IMR-90 (cell line): ENCODE data around the gene CDH22. TPM values are rescaled to one million over a fixed set of nuclear protein-coding genes. Genes with fewer than 3 reads are reported as not detected.

Experiments used
- ATAC-seq: fragments of 200-7000 bp; cut with Tn5 transposase; 2 replicates; pipeline ENCODE4 v1.9.1; 2020; ENCODE audit warnings: low read depth, mild to moderate bottlenecking, moderate library complexity
- BruUV-seq: library from RNA; stranded (reverse); fragments of 400-500 nt; replicated peaks from 2 replicates; lab custom pipeline; 2021; lab: Mats Ljungman, UMichigan
- CTCF ChIA-PET: fragments of 300-600 bp; formaldehyde crosslinking; extraction: SDS; loops from one replicate; lab custom pipeline; 2021; ENCODE audit warnings: antibody characterized with exemption; lab: Yijun Ruan, JAX
- POLR2A ChIA-PET: fragments of 300-600 bp; sonication (Branson Sonifier 250); formaldehyde crosslinking; loops from one replicate; lab custom pipeline; 2022; ENCODE audit warnings: antibody characterized with exemption; ENCODE audit not compliant: unreplicated experiment; lab: Charles Lee
- DNase-seq: peaks from one replicate; pipeline ENCODE4 v3.0.0; 2013
- H2AFZ ChIP-seq: replicated peaks from 2 replicates; pipeline ENCODE3; 2013; ENCODE audit warnings: low read length, mild to moderate bottlenecking; ENCODE audit not compliant: poor library complexity
- H2AK5ac ChIP-seq: 2 replicates; pipeline ENCODE4 v1.6.1; 2013; ENCODE audit warnings: low read depth, low read length, inconsistent platforms
- H2AK9ac ChIP-seq: replicated peaks from 2 replicates; pipeline ENCODE3; 2013; ENCODE audit warnings: mild to moderate bottlenecking, low read depth, low read length, moderate library complexity; ENCODE audit not compliant: poor library complexity
- H2BK120ac ChIP-seq: 2 replicates; pipeline ENCODE4 v1.6.1; 2013; ENCODE audit warnings: low read depth, low read length, inconsistent platforms
- H2BK15ac ChIP-seq: 3 replicates; pipeline ENCODE4 v1.6.1; 2013; ENCODE audit warnings: low read depth, low read length, inconsistent platforms
- H2BK20ac ChIP-seq: 2 replicates; pipeline ENCODE4 v1.6.1; 2013; ENCODE audit warnings: low read depth, mild to moderate bottlenecking, inconsistent platforms, low read length, moderate library complexity
- H2BK5ac ChIP-seq: 2 replicates; pipeline ENCODE4 v1.6.1; 2013; ENCODE audit warnings: mild to moderate bottlenecking, low read depth, low read length, inconsistent platforms; ENCODE audit not compliant: poor library complexity, severe bottlenecking
- H3K14ac ChIP-seq: replicated peaks from 2 replicates; pipeline ENCODE4 v1.6.1; 2013; ENCODE audit warnings: low read depth, low read length, inconsistent platforms
- H3K18ac ChIP-seq: 2 replicates; pipeline ENCODE4 v1.6.1; 2013; ENCODE audit warnings: low read depth, low read length, control low read depth
- H3K23ac ChIP-seq: 2 replicates; pipeline ENCODE4 v1.6.1; 2013; ENCODE audit warnings: low read depth, low read length, inconsistent platforms
- H3K27ac ChIP-seq: 2 replicates; pipeline ENCODE4 v1.5.1; 2013; ENCODE audit warnings: mild to moderate bottlenecking, control low read depth, low read length; ENCODE audit not compliant: insufficient read depth
- H3K27me3 ChIP-seq: 2 replicates; pipeline ENCODE4 v1.6.1; 2013; ENCODE audit warnings: low read length; ENCODE audit not compliant: control insufficient read depth, insufficient read depth
- H3K36me3 ChIP-seq: 2 replicates; pipeline ENCODE4 v1.6.1; 2013; ENCODE audit warnings: low read length, mixed read lengths; ENCODE audit not compliant: control insufficient read depth, insufficient read depth
- H3K4ac ChIP-seq: 2 replicates; pipeline ENCODE4 v1.6.1; 2013; ENCODE audit warnings: low read depth, low read length, inconsistent platforms
- H3K4me1 ChIP-seq: 2 replicates; pipeline ENCODE4 v1.6.1; 2013; ENCODE audit warnings: low read length, mixed read lengths; ENCODE audit not compliant: control insufficient read depth, insufficient read depth
- H3K4me2 ChIP-seq: 2 replicates; pipeline ENCODE4 v1.6.1; 2013; ENCODE audit warnings: low read depth, mild to moderate bottlenecking, control low read depth, low read length, moderate library complexity
- H3K4me3 ChIP-seq: 2 replicates; pipeline ENCODE4 v1.5.1; 2013; ENCODE audit warnings: low read depth, mild to moderate bottlenecking, control low read depth, low read length, moderate library complexity; ENCODE audit not compliant: insufficient read depth
- H3K56ac ChIP-seq: 2 replicates; pipeline ENCODE4 v1.6.1; 2013; ENCODE audit warnings: low read length, inconsistent platforms; ENCODE audit not compliant: insufficient read depth; ENCODE audit errors: extremely low read depth
- H3K79me1 ChIP-seq, 2 experiments: 2 replicates each; pipeline ENCODE4 v1.6.1; 2013; ENCODE audit warnings: low read length in 2 of 2, inconsistent platforms in 1 of 2, low read depth in 1 of 2
- H3K9ac ChIP-seq: 2 replicates; pipeline ENCODE4 v1.6.1; 2013; ENCODE audit warnings: low read depth, low read length, control low read depth
- H3K9me1 ChIP-seq: 2 replicates; pipeline ENCODE4 v1.6.1; 2013; ENCODE audit warnings: low read length, inconsistent platforms; ENCODE audit not compliant: insufficient read depth
- H3K9me3 ChIP-seq: 2 replicates; pipeline ENCODE4 v1.6.1; 2013; ENCODE audit warnings: low read length; ENCODE audit not compliant: control insufficient read depth, insufficient read depth
- H4K20me1 ChIP-seq: 2 replicates; pipeline ENCODE4 v1.6.1; 2013; ENCODE audit warnings: low read length, inconsistent platforms; ENCODE audit not compliant: insufficient read depth
- H4K5ac ChIP-seq: 2 replicates; pipeline ENCODE4 v1.6.1; 2013; ENCODE audit warnings: mild to moderate bottlenecking, low read depth, low read length, control low read depth
- H4K8ac ChIP-seq, 2 experiments: 2 replicates each; pipeline ENCODE4 v1.6.1; 2013; ENCODE audit warnings: low read depth in 2 of 2, low read length in 2 of 2, control low read depth in 1 of 2, inconsistent platforms in 1 of 2
- H4K91ac ChIP-seq: 2 replicates; pipeline ENCODE4 v1.6.1; 2013; ENCODE audit warnings: low read depth, low read length, inconsistent platforms; ENCODE audit not compliant: insufficient read depth
- CEBPB ChIP-seq: IDR thresholded peaks from 2 replicates; pipeline ENCODE4 v1.6.1; 2012; ENCODE audit warnings: low read depth, low read length, improper control_type of control experiment
- CHD1 ChIP-seq: IDR thresholded peaks from 2 replicates; pipeline ENCODE4 v1.6.1; 2012; ENCODE audit warnings: low read depth, low read length, improper control_type of control experiment
- MXI1 ChIP-seq: IDR thresholded peaks from 2 replicates; pipeline ENCODE4 v1.6.1; 2012; ENCODE audit warnings: low read depth, mild to moderate bottlenecking, low read length, moderate library complexity, borderline replicate concordance
- RCOR1 ChIP-seq: IDR thresholded peaks from 2 replicates; pipeline ENCODE4 v1.6.1; 2012; ENCODE audit warnings: mild to moderate bottlenecking, low read length, improper control_type of control experiment; ENCODE audit not compliant: insufficient replicate concordance
- SMC3 ChIP-seq: fragments of 150-350 bp; IDR thresholded peaks from 2 replicates; pipeline ENCODE4 v1.6.1; 2016; ENCODE audit warnings: low read depth, mild to moderate bottlenecking, antibody characterized with exemption, low read length, moderate library complexity
- WGBS, 2 experiments: methylation state at CpG; one replicate each; pipeline versions ENCODE4 v1.1.5 to v1.1.7; 2013; ENCODE audit warnings: missing lambda C conversion rate in 2 of 2; ENCODE audit not compliant: insufficient read length in 1 of 2; ENCODE audit errors: extremely low coverage in 2 of 2; 5-methylcytosine and 5-hydroxymethylcytosine counted together
- dilution Hi-C: fragments of 300-500 bp; cut with HindIII; formaldehyde crosslinking; loops from one replicate; pipeline ENCODE4 v1.14.3; 2018; ENCODE audit warnings: low sequenced_read_pairs; ENCODE audit not compliant: unreplicated experiment
- in situ Hi-C: fragments of 300-500 bp; cut with MboI; formaldehyde crosslinking; loops from 3 replicates; pipeline ENCODE4 v1.14.3; 2019; ENCODE audit warnings: low sequenced_read_pairs, inconsistent platforms, mixed read lengths
- intact Hi-C: fragments of 100-400 bp; cut with micrococcal nuclease; formaldehyde crosslinking; loops from 2 replicates; pipeline ENCODE4 v1.10.0; 2022
- polyA plus RNA-seq, 3 experiments: library from polyadenylated mRNA; depleted of rRNA; stranded (reverse); fragments of >200 nt; gene quantifications; 2 replicates each; pipeline ENCODE4 v1.2.3, GENCODE V29; 2012; ENCODE audit warnings: low replicate concordance in 1 of 3
- total RNA-seq: library from RNA; depleted of rRNA; stranded (reverse); fragments of >200 nt; gene quantifications from 2 replicates; pipeline ENCODE4 v1.2.3, GENCODE V29; 2012

CDH22 gene
- total and polyA plus RNA-seq, 2 of the 4 experiments (the other 2 are of a cell fraction), result not detected

- DNase-seq (no peak), ATAC-seq (no peak)
- H2AK5ac ChIP-seq, result no peak overlapping the region
- H3K9me3 ChIP-seq, result no peaks in the 10 kb centered on the region
- no peak overlapping the region for H2AFZ ChIP-seq
- H4K91ac ChIP-seq, result no peak overlapping the region
- no peaks in the 10 kb centered on the region for H4K20me1 ChIP-seq
- no peaks in the 10 kb centered on the region for H3K79me1 ChIP-seq
- no peak overlapping the region for H3K4ac ChIP-seq
- no peak overlapping the region for H4K8ac ChIP-seq
- H3K18ac ChIP-seq, result no peak overlapping the region
- H3K4me3 ChIP-seq, result no peak overlapping the region
- H2AK9ac ChIP-seq, result no peak overlapping the region
- H3K9ac ChIP-seq, result no peak overlapping the region
- H3K9me1 ChIP-seq, result no peaks in the 10 kb centered on the region
- H3K56ac ChIP-seq, result no peak overlapping the region
- H2BK120ac ChIP-seq, result no peak overlapping the region
- dilution Hi-C loops, result no loop called here
- peaks cover 36% of the 10 kb centered on the region for H3K27me3 ChIP-seq
- intact Hi-C loops, result loop anchor here (5.0 kb wide), 1 partner anchor 197 kb away; no protein-coding TSS in a partner anchor
- H2BK20ac ChIP-seq, result no peak overlapping the region
- H3K36me3 ChIP-seq, result no peaks in the 10 kb centered on the region
- TF ChIP-seq CEBPB, result no peak
- TF ChIP-seq SMC3, result no peak
- no peak for TF ChIP-seq CHD1
- TF ChIP-seq MXI1, result no peak
- TF ChIP-seq RCOR1, result no peak
- no TSS peak for BruUV-seq
- ChIA-PET POLR2A (no interaction called here), CTCF (interaction anchor here (1.7 kb wide), 1 partner anchor 219 kb away, joined by 5 read pairs; no protein-coding TSS in a partner anchor)
- H3K27ac ChIP-seq, result no peak overlapping the region
- H4K5ac ChIP-seq, result no peak overlapping the region
- H3K4me1 ChIP-seq, result no peaks in the 10 kb centered on the region
- in situ Hi-C loops, result no loop called here
- no peak overlapping the region for H3K14ac ChIP-seq
- no peak overlapping the region for H2BK15ac ChIP-seq
- H3K23ac ChIP-seq, result no peak overlapping the region
- H3K4me2 ChIP-seq, result no peak overlapping the region
- 20% methylated on average over 1 of the region's 4 CpGs; no CpG with 5 or more reads in 1 of the 2 experiments for WGBS, 2 experiments
- H2BK5ac ChIP-seq, result no peak overlapping the region
Measured at GRCh38 chr20:46130534-46130933, 177.8 kb downstream of the CDH22 start.
